GM12878 (cell line): ENCODE results near the gene UPP2. TPM values are rescaled to one million over a fixed set of nuclear protein-coding genes. Genes with fewer than 3 reads are reported as not detected.

Experiments used
- ATAC-seq: fragments of 200-7000 bp; cut with Tn5 transposase; 3 replicates; pipeline ENCODE4 v1.9.1; 2020; ENCODE audit warnings: mild to moderate bottlenecking, moderate library complexity
- BruUV-seq: library from RNA; stranded (reverse); fragments of 400-500 nt; replicated peaks from 2 replicates; lab custom pipeline; 2021; lab: Mats Ljungman, UMichigan
- CTCF ChIA-PET: fragments of 300-600 bp; sonication (Branson Sonifier 250); formaldehyde crosslinking; extraction: SDS; loops from one replicate; lab custom pipeline; 2021; ENCODE audit warnings: inconsistent platforms; lab: Yijun Ruan, JAX
- POLR2A ChIA-PET: fragments of 350-600 bp; formaldehyde crosslinking; extraction: SDS; loops from one replicate; lab custom pipeline; 2021; ENCODE audit warnings: inconsistent platforms; lab: Charles Lee
- RAD21 ChIA-PET: fragments of 300-600 bp; sonication (Branson Sonifier 250); formaldehyde crosslinking; loops from one replicate; lab custom pipeline; 2023; ENCODE audit warnings: antibody characterized with exemption; ENCODE audit not compliant: unreplicated experiment; lab: Charles Lee
- SMC1A ChIA-PET: fragments of 300-600 bp; sonication (Branson Sonifier 250); formaldehyde crosslinking; loops from one replicate; lab custom pipeline; 2023; ENCODE audit not compliant: unreplicated experiment, uncharacterized antibody; lab: Charles Lee
- DNase-seq: peaks from one replicate; pipeline ENCODE4 v3.0.0-alpha.2; 2011; ENCODE audit warnings: low read depth, low spot score
- FAIRE-seq: peaks from 3 replicates; lab custom pipeline; 2011; peaks lifted over from hg19 to GRCh38; lab: Jason Lieb, UNC
- H2AFZ ChIP-seq: 2 replicates; pipeline ENCODE4 v1.6.0; 2011; ENCODE audit warnings: low read depth, low read length, control low read depth; ENCODE audit not compliant: control insufficient read depth
- H3K27ac ChIP-seq: 2 replicates; pipeline ENCODE4 v1.5.1; 2011; ENCODE audit warnings: control low read depth; ENCODE audit not compliant: control insufficient read depth, insufficient read depth
- H3K27me3 ChIP-seq, 2 experiments: replicated peaks in 1 of 2; 2 replicates each; pipeline versions ENCODE4 v1.6.0 to v1.6.1; 2011; ENCODE audit warnings: low read length in 1 of 2; ENCODE audit not compliant: control insufficient read depth in 2 of 2, insufficient read depth in 2 of 2
- H3K36me3 ChIP-seq, 2 experiments: 2 replicates each; pipeline ENCODE4 v1.5.1; 2011; ENCODE audit warnings: low read length in 1 of 2; ENCODE audit not compliant: control insufficient read depth in 2 of 2, insufficient read depth in 2 of 2
- H3K4me1 ChIP-seq: 2 replicates; pipeline ENCODE4 v1.6.1; 2011; ENCODE audit warnings: mild to moderate bottlenecking, low read length, moderate library complexity, mixed read lengths; ENCODE audit not compliant: control insufficient read depth, insufficient read depth
- H3K4me2 ChIP-seq: 2 replicates; pipeline ENCODE4 v1.6.0; 2011; ENCODE audit warnings: control low read depth; ENCODE audit not compliant: control insufficient read depth, insufficient read depth
- H3K4me3 ChIP-seq: fragments of 200-600 bp; sonication (generic); 2 replicates; pipeline ENCODE4 v1.5.1; 2016
- H3K79me2 ChIP-seq: 2 replicates; pipeline ENCODE4 v1.6.0; 2011; ENCODE audit warnings: low read length; ENCODE audit not compliant: control insufficient read depth, insufficient read depth
- H3K9ac ChIP-seq: 2 replicates; pipeline ENCODE4 v1.8.0; 2011; ENCODE audit warnings: low read length, control low read depth, mixed read lengths; ENCODE audit not compliant: control insufficient read depth, insufficient read depth
- H3K9me3 ChIP-seq: replicated peaks from 3 replicates; pipeline ENCODE4 v1.5.1; 2011; ENCODE audit warnings: mild to moderate bottlenecking, low read length; ENCODE audit not compliant: control insufficient read depth, insufficient read depth
- H4K20me1 ChIP-seq: 2 replicates; pipeline ENCODE4 v1.6.0; 2011; ENCODE audit not compliant: control insufficient read depth, insufficient read depth
- EZH2 ChIP-seq: IDR thresholded peaks from 2 replicates; pipeline ENCODE4 v1.6.1; 2012; ENCODE audit warnings: low read depth, mild to moderate bottlenecking, control low read depth, inconsistent platforms, low read length, borderline replicate concordance; ENCODE audit not compliant: control insufficient read depth
- FOS ChIP-seq: IDR thresholded peaks from 3 replicates; pipeline ENCODE4 v1.6.1; 2011; ENCODE audit warnings: borderline replicate concordance; ENCODE audit not compliant: insufficient read length; ENCODE audit errors: extremely low read depth
- MEF2B ChIP-seq: fragments of 450-650 bp; IDR thresholded peaks from 2 replicates; pipeline ENCODE4 v1.6.1; 2018; ENCODE audit warnings: mild to moderate bottlenecking, moderate library complexity; ENCODE audit not compliant: partially characterized antibody, poor library complexity, severe bottlenecking
- MXI1 ChIP-seq: fragments of 150-350 bp; IDR thresholded peaks from 2 replicates; pipeline ENCODE4 v1.6.1; 2011; ENCODE audit warnings: low read depth, mild to moderate bottlenecking, inconsistent platforms, low read length, improper control_type of control experiment
- WGBS: methylation state at CpG from one replicate; pipeline ENCODE4 v1.1.6; 2016; ENCODE audit warnings: low lambda C conversion rate; ENCODE audit not compliant: insufficient replicate concordance, insufficient coverage; ENCODE audit errors: missing lambda C conversion rate; 5-methylcytosine and 5-hydroxymethylcytosine counted together
- in situ Hi-C: fragments of 300-500 bp; cut with MboI; formaldehyde crosslinking; loops from 9 replicates; pipeline ENCODE4 v1.14.3; 2018; ENCODE audit warnings: mixed read lengths
- intact Hi-C: fragments of 100-400 bp; cut with micrococcal nuclease; formaldehyde crosslinking; loops from one replicate; pipeline ENCODE4 v1.14.2; 2022; ENCODE audit not compliant: unreplicated experiment
- polyA plus RNA-seq, 11 experiments: library from polyadenylated mRNA; depleted of rRNA in 4 of 11; unstranded in 6 of 11; stranded (reverse) in 5 of 11; fragments of >200 nt; fragmentation: Nextera tagmentation in 4 of 11; fragmentation: Illumina TruSeq in 1 of 11; extraction: Ambion mirVana in 4 of 11; extraction: Trizol in 1 of 11; gene quantifications; 1 replicate in 1 of 11; 2 replicates in 10 of 11; pipeline versions ENCODE4 v1.2.1 to v1.2.3, GENCODE V29; 2011 to 2016; ENCODE audit warnings: inconsistent platforms in 2 of 11, missing spikeins in 2 of 11, low read depth in 1 of 11
- total RNA-seq, 4 experiments: library from RNA; depleted of rRNA in 3 of 4; stranded (reverse); fragments of >200 nt in 3 of 4; fragmentation: Illumina TruSeq in 1 of 4; extraction: Trizol in 1 of 4; gene quantifications; 2 replicates each; pipeline versions ENCODE4 v1.2.1 to v1.2.3, GENCODE V29; 2013 to 2021
- TF ChIP-seq, protein P1 (sequence below): fragments of 450-650 bp; IDR thresholded peaks from 2 replicates; pipeline ENCODE4 v1.6.1; 2017; ENCODE audit warnings: mild to moderate bottlenecking, moderate library complexity
- TF ChIP-seq, protein P2 (sequence below): IDR thresholded peaks from 2 replicates; pipeline ENCODE4 v1.6.1; 2012; ENCODE audit warnings: low read depth, low read length, improper control_type of control experiment
- TF ChIP-seq, protein P3 (sequence below): fragments of 450-650 bp; IDR thresholded peaks from 2 replicates; pipeline ENCODE4 v1.6.1; 2017; ENCODE audit warnings: mild to moderate bottlenecking, moderate library complexity
- TF ChIP-seq, protein P4 (sequence below): IDR thresholded peaks from 2 replicates; pipeline ENCODE4 v1.6.1; 2012; ENCODE audit warnings: mild to moderate bottlenecking, low read depth, low read length

The UPP2 gene
- total and polyA plus RNA-seq, 10 of the 15 experiments (the other 5 are each of a cell fraction or from before 2014, with no cell fraction given) = not detected

DNA sequence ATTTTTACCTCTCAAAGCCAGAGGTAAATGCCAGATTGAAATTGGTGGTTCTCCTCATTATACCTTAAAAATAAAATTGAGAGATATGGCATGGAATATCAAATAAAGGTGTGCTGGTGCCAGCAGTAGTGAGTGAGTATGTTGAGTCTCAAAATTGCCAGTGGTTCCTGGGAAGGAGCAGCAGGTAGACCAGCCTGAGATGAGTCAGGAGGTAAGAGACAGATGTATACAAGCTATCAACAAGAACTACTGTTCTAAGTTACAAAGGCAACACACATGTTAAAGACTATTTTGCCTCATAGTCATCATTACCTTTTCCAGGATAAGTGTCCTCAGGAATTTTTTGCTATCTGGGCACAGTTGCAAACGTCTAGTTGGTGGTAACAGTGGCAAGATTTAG lies 1.3 kb upstream of the UPP2 start (continued):
- TF ChIP-seq, protein P1, sequence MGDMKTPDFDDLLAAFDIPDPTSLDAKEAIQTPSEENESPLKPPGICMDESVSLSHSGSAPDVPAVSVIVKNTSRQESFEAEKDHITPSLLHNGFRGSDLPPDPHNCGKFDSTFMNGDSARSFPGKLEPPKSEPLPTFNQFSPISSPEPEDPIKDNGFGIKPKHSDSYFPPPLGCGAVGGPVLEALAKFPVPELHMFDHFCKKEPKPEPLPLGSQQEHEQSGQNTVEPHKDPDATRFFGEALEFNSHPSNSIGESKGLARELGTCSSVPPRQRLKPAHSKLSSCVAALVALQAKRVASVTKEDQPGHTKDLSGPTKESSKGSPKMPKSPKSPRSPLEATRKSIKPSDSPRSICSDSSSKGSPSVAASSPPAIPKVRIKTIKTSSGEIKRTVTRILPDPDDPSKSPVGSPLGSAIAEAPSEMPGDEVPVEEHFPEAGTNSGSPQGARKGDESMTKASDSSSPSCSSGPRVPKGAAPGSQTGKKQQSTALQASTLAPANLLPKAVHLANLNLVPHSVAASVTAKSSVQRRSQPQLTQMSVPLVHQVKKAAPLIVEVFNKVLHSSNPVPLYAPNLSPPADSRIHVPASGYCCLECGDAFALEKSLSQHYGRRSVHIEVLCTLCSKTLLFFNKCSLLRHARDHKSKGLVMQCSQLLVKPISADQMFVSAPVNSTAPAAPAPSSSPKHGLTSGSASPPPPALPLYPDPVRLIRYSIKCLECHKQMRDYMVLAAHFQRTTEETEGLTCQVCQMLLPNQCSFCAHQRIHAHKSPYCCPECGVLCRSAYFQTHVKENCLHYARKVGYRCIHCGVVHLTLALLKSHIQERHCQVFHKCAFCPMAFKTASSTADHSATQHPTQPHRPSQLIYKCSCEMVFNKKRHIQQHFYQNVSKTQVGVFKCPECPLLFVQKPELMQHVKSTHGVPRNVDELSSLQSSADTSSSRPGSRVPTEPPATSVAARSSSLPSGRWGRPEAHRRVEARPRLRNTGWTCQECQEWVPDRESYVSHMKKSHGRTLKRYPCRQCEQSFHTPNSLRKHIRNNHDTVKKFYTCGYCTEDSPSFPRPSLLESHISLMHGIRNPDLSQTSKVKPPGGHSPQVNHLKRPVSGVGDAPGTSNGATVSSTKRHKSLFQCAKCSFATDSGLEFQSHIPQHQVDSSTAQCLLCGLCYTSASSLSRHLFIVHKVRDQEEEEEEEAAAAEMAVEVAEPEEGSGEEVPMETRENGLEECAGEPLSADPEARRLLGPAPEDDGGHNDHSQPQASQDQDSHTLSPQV = no peak
- TF ChIP-seq, protein P2, sequence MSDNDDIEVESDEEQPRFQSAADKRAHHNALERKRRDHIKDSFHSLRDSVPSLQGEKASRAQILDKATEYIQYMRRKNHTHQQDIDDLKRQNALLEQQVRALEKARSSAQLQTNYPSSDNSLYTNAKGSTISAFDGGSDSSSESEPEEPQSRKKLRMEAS = no peak

DNA sequence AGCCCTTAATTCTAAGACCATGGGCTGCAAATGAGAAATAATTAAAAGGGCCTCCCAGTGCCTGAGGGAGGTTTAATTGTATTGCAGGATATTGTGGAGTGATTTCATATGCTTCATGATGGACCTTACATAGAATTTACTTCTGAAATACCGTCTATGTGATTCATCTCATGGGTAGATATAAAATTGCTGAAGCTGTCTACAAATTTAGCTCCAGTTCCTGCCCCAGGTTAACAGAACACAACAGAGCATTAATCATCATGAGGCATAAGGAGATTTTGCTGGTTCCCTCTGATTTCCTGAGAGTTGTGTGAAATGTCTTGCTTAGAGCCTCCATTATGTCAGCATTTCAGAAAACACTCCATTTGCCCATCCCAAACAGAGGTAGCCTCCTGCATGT lies 770 bp downstream of the UPP2 start:
- Histone ChIP-seq H4K20me1 (no peaks in the 10 kb centered on the region), H3K27me3 (no peaks in the 10 kb centered on the region)
- SMC1A ChIA-PET = no interaction called here
- POLR2A ChIA-PET = no interaction called here
- BruUV-seq = no TSS peak
- no peak for FAIRE-seq
- CTCF ChIA-PET = no interaction called here
- DNase-seq = no peak
- TF ChIP-seq, protein P3, sequence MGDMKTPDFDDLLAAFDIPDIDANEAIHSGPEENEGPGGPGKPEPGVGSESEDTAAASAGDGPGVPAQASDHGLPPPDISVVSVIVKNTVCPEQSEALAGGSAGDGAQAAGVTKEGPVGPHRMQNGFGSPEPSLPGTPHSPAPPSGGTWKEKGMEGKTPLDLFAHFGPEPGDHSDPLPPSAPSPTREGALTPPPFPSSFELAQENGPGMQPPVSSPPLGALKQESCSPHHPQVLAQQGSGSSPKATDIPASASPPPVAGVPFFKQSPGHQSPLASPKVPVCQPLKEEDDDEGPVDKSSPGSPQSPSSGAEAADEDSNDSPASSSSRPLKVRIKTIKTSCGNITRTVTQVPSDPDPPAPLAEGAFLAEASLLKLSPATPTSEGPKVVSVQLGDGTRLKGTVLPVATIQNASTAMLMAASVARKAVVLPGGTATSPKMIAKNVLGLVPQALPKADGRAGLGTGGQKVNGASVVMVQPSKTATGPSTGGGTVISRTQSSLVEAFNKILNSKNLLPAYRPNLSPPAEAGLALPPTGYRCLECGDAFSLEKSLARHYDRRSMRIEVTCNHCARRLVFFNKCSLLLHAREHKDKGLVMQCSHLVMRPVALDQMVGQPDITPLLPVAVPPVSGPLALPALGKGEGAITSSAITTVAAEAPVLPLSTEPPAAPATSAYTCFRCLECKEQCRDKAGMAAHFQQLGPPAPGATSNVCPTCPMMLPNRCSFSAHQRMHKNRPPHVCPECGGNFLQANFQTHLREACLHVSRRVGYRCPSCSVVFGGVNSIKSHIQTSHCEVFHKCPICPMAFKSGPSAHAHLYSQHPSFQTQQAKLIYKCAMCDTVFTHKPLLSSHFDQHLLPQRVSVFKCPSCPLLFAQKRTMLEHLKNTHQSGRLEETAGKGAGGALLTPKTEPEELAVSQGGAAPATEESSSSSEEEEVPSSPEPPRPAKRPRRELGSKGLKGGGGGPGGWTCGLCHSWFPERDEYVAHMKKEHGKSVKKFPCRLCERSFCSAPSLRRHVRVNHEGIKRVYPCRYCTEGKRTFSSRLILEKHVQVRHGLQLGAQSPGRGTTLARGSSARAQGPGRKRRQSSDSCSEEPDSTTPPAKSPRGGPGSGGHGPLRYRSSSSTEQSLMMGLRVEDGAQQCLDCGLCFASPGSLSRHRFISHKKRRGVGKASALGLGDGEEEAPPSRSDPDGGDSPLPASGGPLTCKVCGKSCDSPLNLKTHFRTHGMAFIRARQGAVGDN = no peak
- TF ChIP-seq, protein P4, sequence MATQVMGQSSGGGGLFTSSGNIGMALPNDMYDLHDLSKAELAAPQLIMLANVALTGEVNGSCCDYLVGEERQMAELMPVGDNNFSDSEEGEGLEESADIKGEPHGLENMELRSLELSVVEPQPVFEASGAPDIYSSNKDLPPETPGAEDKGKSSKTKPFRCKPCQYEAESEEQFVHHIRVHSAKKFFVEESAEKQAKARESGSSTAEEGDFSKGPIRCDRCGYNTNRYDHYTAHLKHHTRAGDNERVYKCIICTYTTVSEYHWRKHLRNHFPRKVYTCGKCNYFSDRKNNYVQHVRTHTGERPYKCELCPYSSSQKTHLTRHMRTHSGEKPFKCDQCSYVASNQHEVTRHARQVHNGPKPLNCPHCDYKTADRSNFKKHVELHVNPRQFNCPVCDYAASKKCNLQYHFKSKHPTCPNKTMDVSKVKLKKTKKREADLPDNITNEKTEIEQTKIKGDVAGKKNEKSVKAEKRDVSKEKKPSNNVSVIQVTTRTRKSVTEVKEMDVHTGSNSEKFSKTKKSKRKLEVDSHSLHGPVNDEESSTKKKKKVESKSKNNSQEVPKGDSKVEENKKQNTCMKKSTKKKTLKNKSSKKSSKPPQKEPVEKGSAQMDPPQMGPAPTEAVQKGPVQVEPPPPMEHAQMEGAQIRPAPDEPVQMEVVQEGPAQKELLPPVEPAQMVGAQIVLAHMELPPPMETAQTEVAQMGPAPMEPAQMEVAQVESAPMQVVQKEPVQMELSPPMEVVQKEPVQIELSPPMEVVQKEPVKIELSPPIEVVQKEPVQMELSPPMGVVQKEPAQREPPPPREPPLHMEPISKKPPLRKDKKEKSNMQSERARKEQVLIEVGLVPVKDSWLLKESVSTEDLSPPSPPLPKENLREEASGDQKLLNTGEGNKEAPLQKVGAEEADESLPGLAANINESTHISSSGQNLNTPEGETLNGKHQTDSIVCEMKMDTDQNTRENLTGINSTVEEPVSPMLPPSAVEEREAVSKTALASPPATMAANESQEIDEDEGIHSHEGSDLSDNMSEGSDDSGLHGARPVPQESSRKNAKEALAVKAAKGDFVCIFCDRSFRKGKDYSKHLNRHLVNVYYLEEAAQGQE = no peak
- TF ChIP-seq MXI1 (no peak), FOS (no peak), MEF2B (no peak), EZH2 (no peak)
- TF ChIP-seq, all 136 proteins: peak for 0
- Histone ChIP-seq H3K4me3 (no peak overlapping the region), H3K9ac (no peak overlapping the region), H3K4me2 (no peak overlapping the region), H2AFZ (no peak overlapping the region), H3K27ac (no peak overlapping the region), H3K9me3 (no peaks in the 10 kb centered on the region), H3K36me3 (no peaks in the 10 kb centered on the region), H3K4me1 (no peaks in the 10 kb centered on the region), H3K79me2 (no peaks in the 10 kb centered on the region)
- ATAC-seq = no peak
- WGBS = 6% methylated on average over 1 of the region's 1 CpG
- intact Hi-C loops = no loop called here
- RAD21 ChIA-PET = no interaction called here
- in situ Hi-C loops = no loop called here
